Prostate gland (tissue), 2 donors: ENCODE results near the gene CHIA.

Source experiments
- POLR2A ChIP-seq: fragments of 450-650 bp; IDR thresholded peaks from one replicate; pipeline ENCODE4 v1.6.1; 2016; ENCODE audit warnings: antibody characterized with exemption, mild to moderate bottlenecking
- TF ChIP-seq, protein P1 (sequence below), 4 experiments: fragments of 200-600 bp in 2 of 4; fragments of 450-650 bp in 2 of 4; sonication (generic) in 2 of 4; IDR thresholded peaks; 1 replicate in 3 of 4; 2 replicates in 1 of 4; pipeline ENCODE4 v1.5.1; 2016 to 2019; ENCODE audit warnings: antibody characterized with exemption in 4 of 4, mild to moderate bottlenecking in 2 of 4, moderate library complexity in 2 of 4

DNA sequence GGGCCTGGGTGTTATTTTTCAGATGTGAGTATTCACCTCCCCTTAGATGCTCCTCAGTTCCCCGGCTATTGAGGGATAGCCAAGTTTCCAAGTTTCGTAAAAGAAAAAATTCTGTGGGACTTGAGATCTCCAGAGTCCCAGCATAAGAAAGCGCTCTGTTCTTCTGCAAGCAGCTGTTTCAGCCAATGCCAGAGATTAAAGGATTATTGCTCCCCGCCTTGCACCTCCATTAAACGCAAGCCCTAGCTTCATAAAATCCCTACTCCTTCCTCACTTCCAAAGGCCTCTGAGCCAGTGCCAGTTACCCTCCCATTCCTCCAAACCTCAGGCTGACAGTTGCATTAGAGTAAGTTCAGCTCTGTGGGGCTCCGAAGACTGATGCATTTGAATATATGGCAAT is 56.4 kb downstream of the CHIA start:
- TF ChIP-seq, protein P1, sequence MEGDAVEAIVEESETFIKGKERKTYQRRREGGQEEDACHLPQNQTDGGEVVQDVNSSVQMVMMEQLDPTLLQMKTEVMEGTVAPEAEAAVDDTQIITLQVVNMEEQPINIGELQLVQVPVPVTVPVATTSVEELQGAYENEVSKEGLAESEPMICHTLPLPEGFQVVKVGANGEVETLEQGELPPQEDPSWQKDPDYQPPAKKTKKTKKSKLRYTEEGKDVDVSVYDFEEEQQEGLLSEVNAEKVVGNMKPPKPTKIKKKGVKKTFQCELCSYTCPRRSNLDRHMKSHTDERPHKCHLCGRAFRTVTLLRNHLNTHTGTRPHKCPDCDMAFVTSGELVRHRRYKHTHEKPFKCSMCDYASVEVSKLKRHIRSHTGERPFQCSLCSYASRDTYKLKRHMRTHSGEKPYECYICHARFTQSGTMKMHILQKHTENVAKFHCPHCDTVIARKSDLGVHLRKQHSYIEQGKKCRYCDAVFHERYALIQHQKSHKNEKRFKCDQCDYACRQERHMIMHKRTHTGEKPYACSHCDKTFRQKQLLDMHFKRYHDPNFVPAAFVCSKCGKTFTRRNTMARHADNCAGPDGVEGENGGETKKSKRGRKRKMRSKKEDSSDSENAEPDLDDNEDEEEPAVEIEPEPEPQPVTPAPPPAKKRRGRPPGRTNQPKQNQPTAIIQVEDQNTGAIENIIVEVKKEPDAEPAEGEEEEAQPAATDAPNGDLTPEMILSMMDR (IDR thresholded peaks at IDR 0.05): no peak
- no peak for TF ChIP-seq POLR2A
